ENCODE results near the gene OSBP.

Gene OSBP

GRCh38 chr11:59578369-59578768 is 37.2 kb downstream of the OSBP start:
- TF ChIP-seq CTCF (IDR thresholded peaks at IDR 0.05; ENCODE audit: low read depth, low read length, missing control alignments), result no peak
- H3K4me3 ChIP-seq (ENCODE audit: low read depth, low read length), result no peak overlapping the region
- DNase-seq (ENCODE audit: low read depth), result no peak

- no peak for DNase-seq (ENCODE audit: low read depth)
- no peak for TF ChIP-seq CTCF (IDR thresholded peaks at IDR 0.05; ENCODE audit: low read depth, low read length, missing control alignments)
- no peak overlapping the region for H3K4me3 ChIP-seq (ENCODE audit: low read depth, low read length)
Measured at GRCh38 chr11:59575505-59575904, 40.1 kb downstream of the OSBP start.

GRCh38 chr11:59574932-59575502 is 40.6 kb downstream of the OSBP start:
- no peak for DNase-seq (ENCODE audit: low read depth)
- no peak for TF ChIP-seq CTCF (IDR thresholded peaks at IDR 0.05; ENCODE audit: low read depth, low read length, missing control alignments)
- no peak overlapping the region for H3K4me3 ChIP-seq (ENCODE audit: low read depth, low read length)

- H3K4me3 ChIP-seq (ENCODE audit: low read depth, low read length), result no peak overlapping the region
- TF ChIP-seq CTCF (IDR thresholded peaks at IDR 0.05; ENCODE audit: low read depth, low read length, missing control alignments), result no peak
- DNase-seq (ENCODE audit: low read depth), result no peak
Measured at GRCh38 chr11:59574467-59574866, 41.1 kb downstream of the OSBP start.

- no peak overlapping the region for H3K4me3 ChIP-seq (ENCODE audit: low read depth, low read length)
- DNase-seq (ENCODE audit: low read depth), result no peak
- no peak for TF ChIP-seq CTCF (IDR thresholded peaks at IDR 0.05; ENCODE audit: low read depth, low read length, missing control alignments)
Measured at GRCh38 chr11:59573216-59573615, 42.4 kb downstream of the OSBP start.

GRCh38 chr11:59572091-59572490 is 43.5 kb downstream of the OSBP start:
- H3K4me3 ChIP-seq (ENCODE audit: low read depth, low read length), result no peak overlapping the region
- TF ChIP-seq CTCF (IDR thresholded peaks at IDR 0.05; ENCODE audit: low read depth, low read length, missing control alignments), result no peak
- DNase-seq (ENCODE audit: low read depth), result no peak

GRCh38 chr11:59562292-59562691 is 53.3 kb downstream of the OSBP start:
- no peak for TF ChIP-seq CTCF (IDR thresholded peaks at IDR 0.05; ENCODE audit: low read depth, low read length, missing control alignments)
- DNase-seq (ENCODE audit: low read depth), result no peak

More at GRCh38 chr11:59562292-59562691, 53.3 kb downstream of the OSBP start:
- no peak overlapping the region for H3K4me3 ChIP-seq (ENCODE audit: low read depth, low read length)

Data from GM12864 (cell line).